Measurements from ENCODE around the gene ANKRD10.

GRCh38 chr13:110897014-110897413 lies 17.9 kb downstream of the ANKRD10 start:
- TF ChIP-seq CTCF (IDR thresholded peaks at IDR 0.05 in 4 of 5, conservative IDR thresholded peaks at IDR 0.05 in 1 of 5) (no peak), POLR2A (IDR thresholded peaks at IDR 0.05) (no peak)
